HG02884 (cell line): ENCODE results near the gene ZNF735.
"Not testable (repeated sequence)": the region's sequence is repeated elsewhere in the genome, so short reads cannot be mapped to it uniquely, and the experiment has no call there.

ENCODE experiments used
- ATAC-seq: cut with Tn5 transposase; IDR thresholded peaks from one replicate; pipeline ENCODE4 v1.9.1; 2021; ENCODE audit warnings: mild to moderate bottlenecking, moderate library complexity; ENCODE audit not compliant: unreplicated experiment

The ZNF735 gene

DNA sequence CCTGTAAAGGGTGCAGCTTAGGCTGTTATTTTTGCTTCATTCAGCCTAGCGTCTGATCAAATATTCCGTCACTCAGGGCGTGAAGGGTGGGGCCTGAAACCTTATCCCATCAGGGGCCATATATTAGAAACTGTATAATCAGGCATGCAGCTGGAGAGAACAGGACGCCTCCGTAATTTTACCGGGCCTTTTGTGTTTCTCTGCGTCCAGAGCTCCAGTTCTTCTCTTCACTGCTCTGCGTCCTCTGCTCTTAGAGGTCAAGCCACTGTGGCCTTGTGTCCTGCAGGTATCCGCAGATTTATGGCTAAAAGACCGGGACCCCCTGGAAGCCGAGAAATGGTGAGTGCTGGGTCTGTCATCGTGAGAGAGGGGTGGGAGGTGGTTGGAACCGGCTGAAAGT is at the start of gene ZNF735:
Gene ZNF735 (plus strand): TSS at position 301 of the 400 bp plus-strand sequence. CDS start 0 bp downstream, at position 301.
- no peak for ATAC-seq

- ATAC-seq: not testable (repeated sequence)
These were observed 36.0 kb upstream of the ZNF735 start for GRCh38 chr7:64170974-64171373.

- ATAC-seq: no peak
These were observed 32.7 kb upstream of the ZNF735 start for GRCh38 chr7:64174328-64174727.

DNA sequence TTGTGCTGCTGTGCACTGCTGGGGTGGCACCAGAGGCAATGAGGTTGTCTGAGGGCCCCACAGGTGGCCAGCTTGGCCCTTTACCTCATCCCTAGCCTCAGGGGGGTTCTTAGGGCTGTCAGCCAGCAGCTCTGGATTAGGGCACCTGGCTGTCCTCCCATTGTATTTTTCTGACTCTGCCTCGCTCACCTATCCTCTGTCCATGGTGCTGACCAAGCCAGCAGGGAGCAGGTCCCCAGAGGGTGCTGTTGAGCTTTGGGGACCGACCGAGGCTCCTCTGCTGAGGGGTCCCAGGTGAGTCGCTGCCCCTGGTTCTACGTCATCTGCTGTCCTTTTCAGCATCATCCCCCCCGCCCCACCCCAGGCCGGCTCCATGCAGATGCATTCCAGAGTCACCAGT is 32.1 kb upstream of the ZNF735 start:
- no peak for ATAC-seq

DNA sequence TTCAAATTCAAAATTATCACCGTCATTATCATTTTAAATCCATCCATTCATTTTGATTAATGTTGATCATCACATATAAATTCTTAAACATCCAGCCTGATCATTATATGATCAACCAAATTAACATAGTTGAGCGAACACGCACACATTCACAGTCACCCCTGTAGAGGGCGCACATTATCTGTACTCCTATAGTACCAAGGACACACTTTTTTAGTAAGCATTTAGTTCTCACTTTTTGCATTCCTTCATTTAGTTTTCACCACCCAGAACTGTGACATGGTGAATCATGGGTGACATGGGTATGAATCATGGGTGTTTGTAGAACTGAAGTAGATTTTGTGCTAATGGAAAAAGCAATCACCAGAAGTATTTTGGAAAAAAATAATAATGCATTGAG is 26.0 kb upstream of the ZNF735 start:
- ATAC-seq: no peak

DNA sequence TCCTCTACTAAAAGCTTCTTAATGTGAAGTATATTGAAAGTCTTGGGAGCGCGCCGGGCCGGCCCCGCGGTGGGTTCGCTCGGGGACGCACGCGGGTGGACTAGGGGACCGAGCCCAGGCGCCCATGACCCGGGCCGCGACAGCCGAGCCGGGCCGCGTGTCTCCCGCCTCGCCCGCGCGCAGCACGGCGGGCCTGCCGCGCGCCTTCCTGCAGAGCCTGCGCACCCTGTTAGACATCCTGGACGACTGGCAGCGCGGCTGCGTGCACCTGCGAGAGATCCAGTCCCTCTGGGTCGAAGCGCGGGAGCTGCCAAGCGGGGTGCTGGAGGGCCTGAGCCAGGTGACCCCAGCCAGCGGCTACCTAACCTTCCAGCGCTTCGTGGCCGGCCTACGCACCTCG is 25.4 kb upstream of the ZNF735 start:
- ATAC-seq: no peak

GRCh38 chr7:64182036-64182790 is 24.8 kb upstream of the ZNF735 start:
- ATAC-seq: no peak

DNA sequence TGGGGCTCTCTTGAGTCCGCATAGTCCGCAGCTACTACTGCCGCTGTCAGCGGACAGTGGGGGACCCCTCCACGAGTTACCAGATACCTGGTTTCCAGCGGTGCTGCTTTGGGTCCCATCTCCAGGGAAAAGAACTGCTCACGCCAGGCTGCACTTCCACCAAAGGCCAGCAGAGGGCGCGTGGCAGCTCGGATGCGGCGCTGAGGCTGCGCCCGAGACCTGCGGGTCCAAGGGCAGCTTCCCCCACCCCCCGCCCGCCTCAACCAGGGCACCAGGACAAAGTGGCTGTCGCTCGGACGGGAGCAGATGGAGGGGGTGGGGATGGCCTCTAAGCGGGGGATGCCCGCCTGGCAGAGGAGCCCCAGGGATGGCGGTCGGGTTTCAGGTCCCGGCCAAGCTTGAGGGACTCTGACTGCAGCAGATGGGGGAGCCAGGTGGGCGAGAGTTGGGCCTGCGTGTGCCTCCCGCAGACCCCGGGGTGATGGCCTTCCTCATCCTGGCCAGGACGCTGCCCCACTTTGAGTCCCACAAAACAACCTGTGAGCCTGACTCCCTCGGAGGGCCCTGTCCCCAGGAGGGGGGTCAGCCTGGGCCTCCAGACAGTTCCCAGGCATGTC is 23.8 kb upstream of the ZNF735 start:
- ATAC-seq: no peak

DNA sequence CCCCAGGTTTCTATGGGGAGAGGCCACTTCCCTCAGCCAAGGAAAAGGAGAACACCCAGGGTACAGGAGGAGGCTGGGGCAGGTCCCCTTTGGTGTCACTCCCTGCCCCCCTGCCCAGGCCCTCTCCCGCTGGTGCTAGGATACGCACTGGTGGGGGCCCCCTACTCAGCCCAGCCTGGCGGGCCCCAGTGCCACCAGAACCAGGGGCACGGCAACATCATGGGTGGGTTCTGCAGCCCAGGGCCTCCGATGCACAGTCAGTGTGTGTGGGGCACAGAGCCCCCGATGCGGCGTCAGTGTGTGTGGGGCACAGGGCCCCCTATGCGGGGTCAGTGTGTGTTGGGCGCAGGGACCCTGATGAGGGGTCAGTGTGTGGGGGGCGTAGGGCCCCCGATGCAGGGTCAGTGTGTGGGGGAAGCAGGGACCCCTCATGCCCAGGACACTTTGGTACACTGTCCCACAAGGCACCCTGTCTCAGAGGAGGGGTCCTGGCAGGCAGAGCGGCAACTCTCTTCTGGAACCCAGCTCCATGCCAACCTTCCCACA is 23.1 kb upstream of the ZNF735 start:
- ATAC-seq: no peak

DNA sequence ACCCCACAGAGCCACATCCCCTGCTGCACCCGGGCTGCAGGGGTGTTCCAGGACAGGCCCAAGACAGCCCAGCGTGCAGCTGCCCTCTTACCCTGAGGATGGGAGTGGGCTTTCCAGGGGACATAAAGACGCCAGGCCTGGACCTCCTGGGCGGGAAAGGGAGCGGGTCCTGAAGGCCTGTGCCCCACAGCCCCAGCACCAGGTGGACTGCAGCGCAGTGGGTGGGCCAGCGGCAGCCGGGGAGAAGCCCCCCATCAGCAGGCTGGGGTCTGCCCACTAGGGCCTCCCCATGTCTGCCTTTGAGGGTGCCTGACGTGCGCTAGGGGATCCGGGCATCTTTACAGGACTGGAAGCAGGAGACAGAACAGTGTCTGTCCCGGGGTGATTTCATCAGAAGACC is 22.6 kb upstream of the ZNF735 start:
- no peak for ATAC-seq

- no peak for ATAC-seq
These were observed 19.6 kb upstream of the ZNF735 start for GRCh38 chr7:64187408-64187807.

- ATAC-seq: no peak
These were observed 14.8 kb upstream of the ZNF735 start for GRCh38 chr7:64192148-64192704.

GRCh38 chr7:64192775-64193174 is 14.2 kb upstream of the ZNF735 start:
- ATAC-seq: no peak

- ATAC-seq: not testable (repeated sequence)
These were observed 12.8 kb downstream of the ZNF735 start for GRCh38 chr7:64219710-64220298.

DNA sequence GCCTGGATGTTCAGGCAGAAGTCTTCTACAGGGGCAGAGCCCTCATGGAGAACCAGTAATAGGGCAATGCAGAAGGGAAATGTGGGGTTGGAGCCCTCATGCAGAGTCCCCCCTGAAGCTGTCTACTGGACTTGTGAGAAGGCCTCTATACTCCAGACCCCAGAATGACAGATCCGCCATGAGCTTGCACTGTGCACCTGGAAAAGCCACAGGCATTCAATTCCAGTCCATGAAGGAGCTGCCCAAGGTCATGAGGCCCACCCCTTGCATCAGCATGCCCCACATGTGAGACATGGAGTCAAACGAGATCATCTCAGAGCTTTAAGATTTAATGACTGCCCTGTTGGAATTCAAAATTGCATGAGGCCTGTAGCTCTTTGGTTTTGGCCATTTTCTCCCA is 16.4 kb downstream of the ZNF735 start:
- no peak for ATAC-seq

DNA sequence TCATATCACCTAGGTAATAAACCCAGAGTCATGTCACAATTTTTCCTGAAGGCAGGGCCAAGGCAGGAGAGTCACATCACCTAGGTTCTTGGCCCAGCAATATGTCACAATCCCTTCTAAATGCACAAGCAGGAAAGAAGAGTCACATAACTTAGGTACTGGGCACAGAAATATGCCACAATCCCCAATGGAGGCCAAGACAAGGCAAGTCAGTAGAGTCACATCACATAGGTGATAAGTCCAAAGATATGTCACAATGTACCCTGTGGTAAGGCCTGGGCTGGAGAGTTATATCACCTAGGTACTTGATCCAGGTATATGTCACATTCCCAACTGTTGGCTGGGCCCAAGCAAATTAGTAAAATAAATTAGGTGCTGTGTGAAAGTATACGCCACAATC is 21.2 kb downstream of the ZNF735 start, which contains the start of gene ZNF679:
Gene ZNF679 (plus strand): TSS at position 301 of the 400 bp plus-strand sequence. CDS start 20,644 bp downstream, outside the sequence.
- not testable (repeated sequence) for ATAC-seq

GRCh38 chr7:64266341-64266919 is 59.4 kb downstream of the ZNF735 start:
- no peak for ATAC-seq
